ENCODE results near the gene CCDC182.

- TF ChIP-seq EZH2 (IDR thresholded peaks at IDR 0.05; ENCODE audit: insufficient read depth, poor library complexity, severe bottlenecking): no peak
- TF ChIP-seq EZH2phosphoT487 (IDR thresholded peaks at IDR 0.05; ENCODE audit: insufficient read depth, low read depth): no peak
These were observed 29.8 kb upstream of the CCDC182 start for GRCh38 chr17:57774872-57775271.
